ENCODE results near the gene PLEKHA6.

Gene PLEKHA6

GRCh38 chr1:204211046-204211445 lies 148.7 kb downstream of the PLEKHA6 start:
- no peak for DNase-seq (ENCODE audit: low spot score)

DNA sequence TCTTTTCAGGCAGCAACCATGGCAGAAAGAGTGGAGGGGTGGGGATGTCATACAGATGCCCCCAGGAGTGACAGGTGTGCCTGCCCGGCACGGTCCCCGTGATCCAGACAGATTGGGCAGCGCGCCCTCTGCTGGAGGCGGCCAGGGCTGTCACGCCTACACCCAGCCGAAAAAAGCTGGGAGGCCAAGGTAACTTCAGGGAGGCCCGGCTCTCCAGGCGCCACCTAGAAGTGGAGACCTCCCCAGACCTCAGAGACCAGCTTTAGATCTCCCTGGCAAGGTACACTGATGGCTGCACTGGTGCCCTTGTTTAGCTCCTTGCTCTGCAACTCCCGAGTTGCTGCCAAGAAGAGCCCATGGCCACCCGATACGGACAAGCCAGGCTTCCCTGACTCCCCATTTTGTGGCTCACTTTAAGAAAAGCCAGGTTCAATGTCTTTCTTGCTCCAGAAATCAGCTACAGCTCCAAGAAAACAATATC lies 152.6 kb downstream of the PLEKHA6 start:
- peak; percentile 20 for DNase-seq (ENCODE audit: low spot score)

- DNase-seq (ENCODE audit: low spot score): no peak
Observed at GRCh38 chr1:204206121-204206520, 153.6 kb downstream of the PLEKHA6 start.

GRCh38 chr1:204205486-204205885 lies 154.2 kb downstream of the PLEKHA6 start:
- DNase-seq (ENCODE audit: low spot score): no peak

DNA sequence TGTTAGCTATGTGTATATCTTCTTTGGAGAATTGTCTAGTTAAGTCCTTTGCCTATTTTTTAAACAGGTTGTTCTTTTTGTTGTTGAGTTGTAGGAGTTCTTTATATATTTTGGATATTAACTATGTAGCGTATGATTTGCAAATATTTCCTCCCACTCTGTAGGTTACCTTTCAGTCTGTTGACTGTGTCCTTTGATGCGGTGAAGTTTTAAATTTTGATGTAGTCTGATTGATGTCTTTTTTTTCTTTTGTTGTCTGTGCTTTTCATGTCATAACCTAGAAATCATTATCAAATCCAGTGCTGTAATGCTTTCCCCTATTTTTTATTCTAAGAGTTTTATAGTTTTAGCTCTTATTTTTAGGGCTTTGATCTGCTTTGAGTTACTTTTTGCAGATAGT lies 154.8 kb downstream of the PLEKHA6 start:
- no peak for DNase-seq (ENCODE audit: low spot score)

DNA sequence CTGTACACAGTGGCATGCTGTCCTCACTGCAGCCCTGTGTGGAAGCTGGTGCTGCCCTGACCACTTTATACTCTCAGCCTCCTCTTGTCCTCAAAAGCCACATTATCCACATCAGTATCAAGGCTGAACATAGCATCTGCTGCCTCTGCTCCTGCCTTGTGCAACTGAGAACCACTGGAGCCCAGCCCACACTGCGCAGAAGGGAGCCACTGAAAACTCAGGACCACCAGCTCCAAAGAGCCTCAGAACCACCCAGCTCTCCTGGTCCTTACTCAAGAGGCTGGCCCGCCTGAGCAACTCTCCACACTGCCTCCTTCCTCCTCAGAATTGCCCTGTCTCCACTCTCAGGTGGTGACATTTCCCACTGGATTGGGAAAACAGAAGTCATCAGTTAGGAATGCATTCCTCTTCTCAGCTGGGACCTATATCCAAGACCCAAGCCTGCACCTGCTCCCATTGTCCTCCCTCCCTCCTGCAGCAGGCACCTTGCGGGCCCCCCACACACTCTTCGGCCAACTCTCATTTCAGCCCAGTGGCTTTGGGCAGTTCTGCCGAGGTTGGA lies 156.4 kb downstream of the PLEKHA6 start:
- no peak for DNase-seq (ENCODE audit: low spot score)

GRCh38 chr1:204202481-204202880 lies 157.2 kb downstream of the PLEKHA6 start:
- DNase-seq (ENCODE audit: low spot score): no peak

DNA sequence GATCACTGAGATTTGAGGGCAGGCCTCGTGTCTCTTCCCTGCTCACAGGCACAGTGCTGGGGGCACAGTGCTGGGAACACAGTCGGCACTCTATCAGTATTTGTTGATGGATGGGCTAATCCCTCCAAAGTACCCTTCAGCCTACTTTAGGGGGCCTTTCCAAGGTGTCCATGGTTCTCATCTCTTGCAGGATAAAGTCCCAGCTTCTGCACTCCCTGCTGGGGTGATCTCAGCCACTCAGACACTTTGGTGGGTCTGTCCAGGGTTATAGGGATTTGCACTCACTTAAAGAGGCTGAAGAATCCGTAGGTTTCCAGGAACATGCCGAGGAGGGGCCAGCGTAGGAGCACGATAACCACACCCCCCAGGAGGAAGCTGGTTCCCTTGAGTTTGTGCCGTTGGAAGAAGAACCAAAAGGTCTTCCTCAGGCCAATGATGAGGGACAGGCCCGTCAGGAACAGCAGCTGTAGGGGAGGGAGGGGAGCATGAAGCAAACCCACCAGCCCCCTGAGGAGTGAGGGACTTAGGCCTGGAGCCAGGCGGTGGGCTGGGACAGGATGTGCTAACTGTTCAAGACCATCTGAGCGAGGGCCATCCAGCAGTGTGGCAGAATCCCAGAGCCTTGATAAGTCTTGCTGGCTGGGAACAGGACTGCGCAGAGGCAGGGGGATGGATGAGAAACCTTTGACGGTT lies 158.2 kb downstream of the PLEKHA6 start:
- no peak for DNase-seq (ENCODE audit: low spot score)

- no peak for DNase-seq (ENCODE audit: low spot score)
Observed at GRCh38 chr1:204199579-204199978, 160.2 kb downstream of the PLEKHA6 start.

GRCh38 chr1:204198348-204199340 lies 161.1 kb downstream of the PLEKHA6 start:
- no peak for DNase-seq (ENCODE audit: low spot score)

DNA sequence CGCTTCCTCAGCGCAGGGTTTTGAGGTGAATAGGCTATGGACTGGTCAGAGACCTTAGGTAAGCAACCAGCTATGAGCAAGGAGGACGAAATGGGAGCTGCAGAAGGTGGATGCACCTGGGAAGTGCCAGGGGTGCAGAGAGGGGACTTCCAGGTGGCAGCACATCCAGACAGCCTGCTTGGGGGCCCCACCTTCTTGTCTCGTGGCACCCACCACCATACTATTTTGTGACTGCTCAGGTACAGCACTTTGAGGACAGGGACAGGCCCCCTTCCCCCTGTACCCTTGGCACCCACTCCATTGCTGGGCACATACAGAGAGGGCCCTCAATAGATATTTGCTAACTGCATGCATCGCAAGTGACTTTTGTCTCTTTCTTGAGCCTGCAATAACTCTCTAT lies 162.7 kb downstream of the PLEKHA6 start:
- DNase-seq (ENCODE audit: low spot score): no peak

GRCh38 chr1:204196068-204196795 lies 163.5 kb downstream of the PLEKHA6 start, which contains the start of gene KISS1:
KISS1 (minus strand) TSS chr1:204196491; CDS start chr1:204192876, 3,615 bp downstream.
- no peak for DNase-seq (ENCODE audit: low spot score)

GRCh38 chr1:204194771-204195170 lies 165.0 kb downstream of the PLEKHA6 start:
- no peak for DNase-seq (ENCODE audit: low spot score)

GRCh38 chr1:204194080-204194479 lies 165.6 kb downstream of the PLEKHA6 start:
- DNase-seq (ENCODE audit: low spot score): no peak

GRCh38 chr1:204192589-204193352 lies 167.0 kb downstream of the PLEKHA6 start:
- DNase-seq (ENCODE audit: low spot score): no peak

- no peak for DNase-seq (ENCODE audit: low spot score)
Observed at GRCh38 chr1:204192046-204192445, 167.7 kb downstream of the PLEKHA6 start.

- peak; percentile 23 for DNase-seq (ENCODE audit: low spot score)
Observed at GRCh38 chr1:204191456-204191855, 168.3 kb downstream of the PLEKHA6 start.

DNA sequence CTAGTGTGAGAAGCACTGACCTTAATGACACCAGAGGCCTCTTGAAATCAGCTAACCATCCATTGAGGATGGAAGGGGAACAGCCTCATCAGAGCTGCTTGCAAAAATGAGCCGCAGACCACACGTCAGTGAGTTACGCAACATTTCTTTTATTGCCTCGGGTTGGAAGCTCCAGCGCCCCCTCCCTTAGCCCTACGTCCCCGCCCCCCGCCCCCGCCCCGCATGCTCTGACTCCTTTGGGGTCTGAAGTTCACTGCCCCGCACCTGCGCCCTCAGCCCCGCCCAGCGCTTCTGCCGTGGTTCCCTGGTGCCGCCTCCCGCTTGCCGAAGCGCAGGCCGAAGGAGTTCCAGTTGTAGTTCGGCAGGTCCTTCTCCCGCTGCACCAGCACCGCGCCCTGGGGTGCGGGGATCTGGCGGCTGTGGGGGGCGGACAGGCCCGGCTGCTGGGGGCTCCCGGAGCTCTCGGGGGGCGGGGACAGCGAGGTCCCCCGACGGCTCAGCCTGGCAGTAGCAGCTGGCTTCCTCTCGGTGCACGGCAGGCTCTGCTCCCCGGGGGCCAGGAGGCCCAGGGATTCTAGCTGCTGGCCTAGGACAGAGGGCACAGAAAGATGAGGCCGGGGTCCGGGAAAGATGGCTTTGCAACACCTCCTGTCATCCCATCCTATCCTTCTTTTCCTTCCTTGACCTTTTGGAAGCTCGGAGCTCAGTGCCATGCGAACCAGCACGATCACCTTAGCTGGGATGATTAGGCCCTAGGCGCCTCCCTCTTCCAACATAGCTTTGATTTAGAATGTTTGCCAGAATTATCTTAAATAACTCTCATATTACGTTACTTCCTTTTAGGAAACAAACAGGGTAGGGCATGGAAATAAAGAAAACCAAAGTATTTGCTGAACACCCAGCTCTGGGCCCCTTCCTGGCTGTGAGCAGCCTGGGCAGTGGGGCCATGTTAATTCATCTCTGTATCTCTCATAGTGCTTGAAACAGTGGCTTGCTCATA lies 169.2 kb downstream of the PLEKHA6 start:
- peak; percentile 17 for DNase-seq (ENCODE audit: low spot score)

GRCh38 chr1:204188959-204189639 lies 170.6 kb downstream of the PLEKHA6 start:
- no peak for DNase-seq (ENCODE audit: low spot score)
